HS-27A (cell line): Measurements from ENCODE around the gene CMIP.
"Not testable (repeated sequence)": the region's sequence is repeated elsewhere in the genome, so short reads cannot be mapped to it uniquely, and the experiment has no call there.

Experiments
- DNase-seq: peaks from one replicate; pipeline ENCODE4 v3.0.0-alpha.2; 2012; ENCODE audit warnings: low read depth, missing footprints

The CMIP gene

GRCh38 chr16:81421536-81421935 is 23.1 kb upstream of the CMIP start:
- DNase-seq, result no peak

DNA sequence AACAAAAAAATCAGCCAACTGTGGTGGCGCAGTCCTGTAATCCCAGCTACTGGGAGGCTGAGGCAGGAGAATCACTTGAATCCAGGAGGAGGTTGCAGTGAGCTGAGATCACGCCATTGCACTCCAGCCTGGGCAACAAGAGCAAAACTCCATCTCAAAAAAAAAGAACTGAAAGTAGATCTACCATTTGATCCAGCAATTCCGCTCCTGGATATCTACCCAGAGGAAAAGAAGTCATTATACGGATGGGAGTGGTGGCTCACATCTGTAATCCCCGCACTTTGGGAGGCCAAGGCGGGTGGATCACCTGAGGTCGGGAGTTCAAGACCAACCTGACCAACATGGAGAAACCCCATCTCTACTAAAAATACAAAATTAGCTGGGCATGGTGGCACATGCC is 22.5 kb upstream of the CMIP start:
- DNase-seq, result not testable (repeated sequence)

DNA sequence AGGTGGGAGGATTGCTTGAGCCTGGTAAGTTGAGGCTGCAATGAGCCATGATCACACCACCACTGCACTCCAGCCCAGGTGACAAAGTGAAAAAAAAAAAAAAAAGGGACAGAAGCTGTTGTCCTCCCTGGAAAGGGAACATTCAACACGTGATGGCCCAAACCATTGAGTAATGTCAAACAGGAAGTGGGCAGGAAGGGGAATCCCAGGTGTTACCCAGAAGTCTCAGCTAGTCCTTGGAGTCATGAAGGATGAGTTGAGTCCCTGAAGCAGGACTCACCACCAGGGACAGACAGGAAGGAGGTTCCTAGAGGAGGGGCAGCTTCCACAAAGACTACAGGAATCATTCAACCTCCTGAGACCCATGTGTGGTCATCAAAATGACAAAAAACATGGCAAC is 19.8 kb upstream of the CMIP start:
- no peak for DNase-seq

DNA sequence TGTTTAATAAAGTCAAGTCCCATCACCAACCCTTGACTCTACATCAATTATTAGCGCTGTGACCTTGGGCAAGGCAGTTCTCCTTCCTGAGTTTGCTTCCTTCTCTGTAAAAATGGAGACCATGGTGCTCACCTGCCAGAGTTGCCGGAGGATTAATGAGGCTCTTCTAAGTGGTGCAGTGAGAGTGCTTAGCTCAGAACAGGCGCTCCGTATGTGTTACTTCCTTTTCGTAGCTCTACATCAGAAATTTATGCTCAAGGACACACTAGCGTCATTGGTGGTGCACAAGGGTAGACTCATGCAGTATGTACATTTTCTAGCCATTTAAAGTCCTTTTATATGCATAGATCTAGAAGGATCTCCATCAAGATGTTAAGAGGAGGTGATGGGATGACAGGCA is 17.4 kb upstream of the CMIP start:
- DNase-seq, result no peak

GRCh38 chr16:81429045-81429521 is 15.5 kb upstream of the CMIP start:
- DNase-seq, result no peak

- no peak for DNase-seq
Measured at GRCh38 chr16:81431554-81432353, 12.9 kb upstream of the CMIP start.

DNA sequence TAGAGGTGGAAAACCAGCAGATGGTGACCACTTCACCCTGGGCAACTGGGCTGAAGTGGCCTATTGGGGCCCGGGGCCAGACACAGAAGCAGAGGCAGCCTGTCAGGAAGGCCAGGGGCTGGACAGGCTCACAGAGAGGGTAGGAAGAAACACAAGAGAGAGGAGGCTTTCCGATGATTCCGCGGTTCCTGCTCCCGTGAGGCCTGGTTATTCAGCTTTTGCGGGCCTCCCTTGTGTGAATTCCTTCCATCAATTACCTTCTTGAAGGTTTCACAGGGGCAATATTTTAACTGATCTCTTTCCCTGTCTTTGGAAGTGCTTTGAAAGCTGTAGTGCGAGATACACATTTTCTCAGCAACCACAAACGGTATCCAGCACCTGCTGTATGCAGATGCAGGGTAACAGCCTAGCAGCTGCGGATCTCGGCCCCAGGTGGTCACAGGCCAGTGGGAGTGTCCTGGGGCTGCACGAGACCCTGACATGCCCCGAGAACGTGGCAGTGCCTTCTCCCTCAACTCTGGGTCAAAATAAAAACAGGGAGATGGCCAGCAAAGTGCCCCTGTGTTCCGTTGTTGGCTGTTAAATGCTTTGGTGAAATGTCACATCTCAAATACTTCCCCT is 11.6 kb upstream of the CMIP start:
- no peak for DNase-seq

GRCh38 chr16:81435103-81435502 is 9.5 kb upstream of the CMIP start:
- DNase-seq, result no peak

- DNase-seq, result no peak
Measured at GRCh38 chr16:81435567-81435966, 9.0 kb upstream of the CMIP start.

DNA sequence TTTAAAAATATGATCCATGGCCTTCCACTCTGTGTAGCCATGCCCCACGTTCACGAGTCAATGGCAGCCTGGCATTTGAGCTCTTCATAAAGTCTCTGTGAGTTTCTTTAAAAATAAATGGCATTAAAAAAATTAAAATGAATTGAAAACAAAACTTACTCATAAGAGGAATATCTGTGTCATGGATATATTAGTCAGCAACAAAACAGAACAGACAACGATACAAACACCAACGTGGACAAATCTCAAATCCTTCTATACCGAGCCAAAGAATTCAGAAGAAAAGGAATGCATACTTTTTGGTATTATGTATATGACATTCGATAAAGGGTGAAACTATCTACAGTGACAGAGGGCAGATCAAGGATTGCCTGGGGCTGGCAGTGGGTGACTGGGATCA is 8.2 kb upstream of the CMIP start:
- no peak for DNase-seq

GRCh38 chr16:81437865-81438264 is 6.7 kb upstream of the CMIP start:
- no peak for DNase-seq

- no peak for DNase-seq
Measured at GRCh38 chr16:81440888-81441761, 3.5 kb upstream of the CMIP start.

DNA sequence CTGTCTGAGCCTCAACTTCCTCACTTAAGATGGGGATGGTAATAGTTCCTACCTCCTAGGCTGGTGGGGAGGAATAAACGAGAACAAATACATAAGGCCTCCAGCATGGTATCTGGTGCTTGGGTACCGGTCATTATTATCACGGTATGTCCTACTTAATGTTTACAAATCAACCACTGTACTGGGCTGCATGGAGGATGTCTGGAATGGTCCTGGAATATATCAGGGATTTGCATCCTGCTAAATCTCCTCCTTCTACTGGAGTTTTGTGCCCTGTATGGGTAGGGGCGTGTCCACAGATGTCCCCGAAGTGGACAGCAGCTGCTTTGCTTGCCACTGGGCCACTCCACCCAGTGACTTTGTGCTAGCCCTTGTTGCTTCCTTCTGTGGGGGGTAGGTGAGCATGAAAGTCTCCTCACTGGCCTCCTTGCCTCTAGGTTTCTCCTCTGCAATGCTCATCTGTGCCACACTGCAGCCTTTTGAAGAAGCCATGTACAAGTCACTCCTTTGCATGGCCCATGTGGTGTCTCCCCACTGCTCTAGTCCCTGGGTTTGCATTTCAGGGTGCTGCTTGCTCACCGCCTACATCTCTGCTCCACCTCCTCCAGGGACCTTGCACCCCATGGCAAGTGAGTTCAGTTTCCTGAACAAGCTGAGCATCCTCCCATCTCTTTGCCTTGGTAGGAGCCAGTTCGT is 2.2 kb upstream of the CMIP start:
- no peak for DNase-seq

DNA sequence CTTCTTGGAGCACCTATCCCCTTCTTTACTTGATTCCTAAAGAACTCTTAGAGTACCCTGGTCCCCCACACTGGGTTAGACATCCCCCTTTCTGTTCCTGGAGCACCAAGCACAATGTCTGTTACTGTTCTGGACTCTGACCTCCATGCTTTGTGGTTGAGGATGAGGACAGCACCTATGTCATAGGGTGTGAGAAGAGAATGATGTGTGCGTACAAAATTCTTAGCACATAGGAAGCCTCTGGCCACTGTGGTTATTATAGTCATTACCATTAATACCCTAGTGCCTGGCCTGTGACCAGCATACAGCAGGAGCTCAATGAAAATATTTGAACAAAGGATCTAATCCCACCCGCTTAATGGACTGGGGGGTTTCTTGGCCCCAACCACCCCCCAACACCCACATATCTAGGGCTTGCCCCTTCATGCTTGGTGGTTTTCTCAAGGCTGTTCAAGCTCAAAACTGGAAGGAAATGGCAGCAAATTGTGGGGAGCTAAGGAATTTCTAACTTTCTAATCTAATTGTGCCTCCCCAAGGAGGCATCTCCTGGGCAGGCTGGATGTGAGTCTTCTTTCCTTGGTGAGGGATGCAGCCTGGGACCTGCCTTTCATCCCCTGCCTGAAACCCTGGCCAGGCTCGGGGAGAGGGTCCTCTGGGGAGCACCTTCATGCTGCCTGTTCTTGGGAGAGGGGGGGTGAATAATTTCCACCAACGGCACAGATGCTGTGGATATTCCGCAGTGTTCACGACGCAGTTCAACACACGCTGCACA is 1.5 kb upstream of the CMIP start:
- DNase-seq, result no peak

- DNase-seq, result no peak
Measured at GRCh38 chr16:81443688-81444447, 740 bp upstream of the CMIP start.

GRCh38 chr16:81445143-81445961 is 744 bp downstream of the CMIP start:
- DNase-seq, result no peak

DNA sequence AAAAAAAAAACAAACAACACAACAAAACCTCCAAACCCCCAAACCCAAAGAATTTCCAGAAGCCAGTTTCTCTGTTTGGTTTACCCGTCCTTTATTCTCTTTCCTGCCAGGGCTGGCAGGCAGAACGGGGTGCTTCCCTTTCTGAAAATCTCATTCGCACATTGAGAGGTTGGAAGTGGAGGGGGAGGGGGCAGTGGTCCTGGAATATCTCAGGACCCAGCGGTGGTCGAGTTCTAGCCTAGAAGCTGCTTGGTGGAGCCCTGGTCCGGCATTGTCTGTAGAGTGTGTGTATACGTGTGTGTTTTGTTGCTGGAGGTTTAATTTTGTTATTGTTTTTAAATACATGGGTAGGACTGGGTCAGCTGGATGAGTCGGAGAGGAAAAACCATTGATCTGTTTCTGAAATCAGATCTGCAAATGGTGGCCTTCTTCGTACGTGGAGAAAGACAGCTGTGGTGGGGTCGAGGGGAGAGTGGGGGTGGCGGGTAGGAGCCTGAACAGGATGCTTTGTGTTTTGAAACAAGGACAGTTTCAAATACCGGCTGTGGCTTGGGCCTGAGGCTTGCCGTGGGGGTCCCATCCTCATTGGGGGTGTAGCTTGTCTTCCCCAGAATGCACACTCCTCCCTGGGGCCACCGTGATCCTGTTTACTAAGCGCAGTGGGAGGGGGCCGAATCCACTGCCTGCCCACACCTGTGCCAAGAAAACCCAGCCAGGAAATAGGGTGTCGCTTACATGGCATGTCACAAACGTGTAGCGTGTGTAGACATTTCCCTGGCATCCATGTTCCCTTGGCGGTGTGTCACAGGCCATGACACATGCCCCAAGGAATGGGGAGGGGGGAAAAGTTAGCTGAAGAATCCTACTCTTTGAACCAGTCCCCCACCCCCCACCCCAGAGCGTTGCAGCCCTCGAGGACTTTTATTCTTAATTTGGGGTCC is 1.6 kb downstream of the CMIP start:
- DNase-seq, result no peak

GRCh38 chr16:81446907-81447268 is 2.3 kb downstream of the CMIP start:
- DNase-seq, result no peak
